ENCODE data around the gene EGF.
"Not testable (repeated sequence)": the region's sequence is repeated elsewhere in the genome, so short reads cannot be mapped to it uniquely, and the experiment has no call there.

Gene EGF

DNA sequence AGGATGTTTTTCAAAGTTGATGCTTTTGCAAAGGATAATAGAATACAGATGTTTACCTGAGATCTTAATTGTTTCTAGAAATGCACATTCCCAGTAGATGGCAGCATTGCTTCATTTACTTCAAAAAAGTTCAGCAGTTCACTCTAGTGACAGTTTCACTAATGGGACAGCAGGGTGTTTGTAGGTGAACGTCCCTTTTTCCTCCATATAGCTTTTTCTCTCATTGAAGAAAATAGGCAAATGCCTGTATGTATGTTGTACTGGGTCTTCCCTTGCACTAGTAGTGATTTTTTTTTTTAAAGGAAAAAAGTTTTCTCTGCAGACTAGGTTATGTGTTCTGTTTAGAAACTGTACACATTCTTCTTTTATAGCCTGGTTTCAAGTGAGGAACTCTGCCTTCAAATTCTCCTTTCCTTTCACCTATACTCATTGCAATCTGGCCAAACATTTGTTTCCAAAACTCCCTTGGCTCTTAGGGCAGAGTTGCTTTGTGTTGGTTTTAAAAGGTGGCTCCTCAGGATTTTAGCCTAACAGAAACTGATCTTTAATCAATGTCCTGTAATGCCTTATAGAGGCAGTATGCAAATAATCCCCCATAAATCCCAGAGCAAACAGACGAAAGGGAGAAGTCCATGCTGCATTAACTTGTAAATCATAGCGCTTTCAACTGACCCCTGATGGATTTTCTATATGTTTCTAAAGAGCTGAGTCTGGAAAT is 86.3 kb downstream of the EGF start:
- no peak for DNase-seq

DNA sequence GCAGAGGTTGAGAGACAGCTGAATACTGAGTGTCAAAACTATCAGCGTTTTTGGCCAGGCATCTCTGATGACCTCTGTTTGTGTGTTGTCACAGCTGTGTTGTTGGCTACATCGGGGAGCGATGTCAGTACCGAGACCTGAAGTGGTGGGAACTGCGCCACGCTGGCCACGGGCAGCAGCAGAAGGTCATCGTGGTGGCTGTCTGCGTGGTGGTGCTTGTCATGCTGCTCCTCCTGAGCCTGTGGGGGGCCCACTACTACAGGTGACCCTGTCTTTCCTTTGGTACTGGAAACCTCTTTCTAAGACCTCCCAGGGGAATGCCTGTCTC is 86.9 kb downstream of the EGF start:
- DNase-seq = no peak

- no peak for DNase-seq
These were observed 89.6 kb downstream of the EGF start for GRCh38 chr4:110002326-110002725.

- no peak for DNase-seq
These were observed 90.9 kb downstream of the EGF start for GRCh38 chr4:110003401-110004187.

GRCh38 chr4:110004556-110004955 is 91.9 kb downstream of the EGF start:
- no peak for DNase-seq

DNA sequence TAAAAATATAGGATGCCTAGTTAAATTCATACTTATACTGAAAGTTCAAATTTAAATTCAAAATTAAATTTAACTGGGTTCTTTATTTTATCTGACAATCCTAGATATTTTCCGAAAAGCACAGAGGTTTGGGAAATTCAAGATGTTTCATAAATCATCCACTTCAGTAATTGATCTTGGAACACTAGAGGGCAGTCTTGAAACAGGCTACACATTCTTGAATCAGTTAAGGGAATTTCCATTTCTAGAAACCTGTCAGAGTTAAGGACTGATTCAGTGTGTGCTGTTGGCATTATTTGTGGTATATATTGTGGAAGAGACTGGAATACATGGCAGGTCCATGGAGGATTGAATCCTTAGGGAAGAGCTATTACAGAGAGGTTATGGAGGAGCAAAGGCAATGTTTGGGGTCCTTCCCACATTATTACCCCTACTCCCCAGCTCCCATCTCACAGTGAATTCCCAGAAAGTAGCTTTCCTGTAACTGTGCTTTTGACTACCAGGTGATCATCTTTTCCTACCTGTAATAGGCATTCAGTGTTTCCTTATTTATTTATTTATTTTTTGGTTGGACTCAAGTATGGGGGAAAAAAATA is 92.9 kb downstream of the EGF start:
- no peak for DNase-seq

- no peak for DNase-seq
These were observed 94.5 kb downstream of the EGF start for GRCh38 chr4:110007217-110007616.

- DNase-seq = no peak
These were observed 95.9 kb downstream of the EGF start for GRCh38 chr4:110008540-110008939.

DNA sequence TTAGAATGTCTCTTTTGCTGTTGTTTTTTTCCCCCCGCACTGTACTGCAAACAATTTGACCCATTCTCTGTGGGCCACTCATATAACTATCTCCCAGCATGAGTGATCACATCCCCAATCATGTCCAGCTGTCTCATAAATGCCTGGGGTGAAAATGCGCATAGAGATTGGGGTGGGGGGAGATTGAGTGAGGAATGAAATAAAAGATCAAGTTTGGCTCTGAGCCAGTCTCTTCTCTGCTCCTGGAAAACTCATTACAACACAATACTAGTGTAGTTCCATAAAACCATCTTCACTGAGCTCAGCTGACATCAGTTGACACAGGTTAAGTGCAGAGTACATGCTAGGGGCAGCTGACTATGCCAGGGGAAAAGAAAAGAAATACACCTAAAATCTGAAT is 96.9 kb downstream of the EGF start:
- no peak for DNase-seq

- no peak for DNase-seq
These were observed 98.1 kb downstream of the EGF start for GRCh38 chr4:110010797-110011196.

- DNase-seq = no peak
These were observed 100.2 kb downstream of the EGF start for GRCh38 chr4:110012917-110013316.

DNA sequence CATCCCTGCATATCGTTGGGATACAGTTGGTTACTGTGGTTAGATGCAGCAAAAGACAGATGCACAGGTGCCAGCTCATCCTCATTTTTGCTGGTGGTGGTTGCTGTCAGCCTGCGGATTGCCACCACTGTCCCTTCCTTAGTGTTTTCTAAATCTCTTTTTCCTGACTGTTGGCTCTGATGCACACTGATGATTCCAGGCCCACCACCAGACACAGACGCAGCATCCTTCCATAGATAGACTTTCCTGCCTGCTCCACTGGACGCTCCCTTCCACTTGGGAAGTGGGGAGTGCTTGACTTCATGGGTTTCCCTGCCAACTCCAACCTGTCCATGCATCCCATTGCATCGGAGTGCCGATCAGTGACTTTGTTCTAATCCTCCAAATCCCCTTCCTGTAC is 101.5 kb downstream of the EGF start:
- no peak for DNase-seq

DNA sequence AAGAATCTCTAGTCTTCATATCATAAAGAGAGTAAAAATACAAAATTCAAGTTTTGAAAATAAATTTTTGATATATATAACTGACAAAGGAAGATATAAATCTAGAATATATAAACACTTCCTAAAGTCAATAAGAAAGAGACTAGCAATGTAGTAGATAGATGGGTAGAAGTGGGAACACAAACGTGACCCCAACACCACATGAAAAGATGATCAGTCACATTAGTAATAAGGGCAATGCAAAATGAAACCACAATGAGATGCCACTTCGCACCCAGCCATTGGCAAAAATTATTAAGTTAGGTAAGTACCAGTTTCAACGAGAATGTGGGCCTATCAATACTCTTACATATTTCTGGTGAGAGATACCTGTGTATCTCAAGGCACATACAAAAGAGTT is 106.5 kb downstream of the EGF start:
- DNase-seq = no peak

- DNase-seq = no peak
These were observed 107.5 kb downstream of the EGF start for GRCh38 chr4:110020139-110020538.

DNA sequence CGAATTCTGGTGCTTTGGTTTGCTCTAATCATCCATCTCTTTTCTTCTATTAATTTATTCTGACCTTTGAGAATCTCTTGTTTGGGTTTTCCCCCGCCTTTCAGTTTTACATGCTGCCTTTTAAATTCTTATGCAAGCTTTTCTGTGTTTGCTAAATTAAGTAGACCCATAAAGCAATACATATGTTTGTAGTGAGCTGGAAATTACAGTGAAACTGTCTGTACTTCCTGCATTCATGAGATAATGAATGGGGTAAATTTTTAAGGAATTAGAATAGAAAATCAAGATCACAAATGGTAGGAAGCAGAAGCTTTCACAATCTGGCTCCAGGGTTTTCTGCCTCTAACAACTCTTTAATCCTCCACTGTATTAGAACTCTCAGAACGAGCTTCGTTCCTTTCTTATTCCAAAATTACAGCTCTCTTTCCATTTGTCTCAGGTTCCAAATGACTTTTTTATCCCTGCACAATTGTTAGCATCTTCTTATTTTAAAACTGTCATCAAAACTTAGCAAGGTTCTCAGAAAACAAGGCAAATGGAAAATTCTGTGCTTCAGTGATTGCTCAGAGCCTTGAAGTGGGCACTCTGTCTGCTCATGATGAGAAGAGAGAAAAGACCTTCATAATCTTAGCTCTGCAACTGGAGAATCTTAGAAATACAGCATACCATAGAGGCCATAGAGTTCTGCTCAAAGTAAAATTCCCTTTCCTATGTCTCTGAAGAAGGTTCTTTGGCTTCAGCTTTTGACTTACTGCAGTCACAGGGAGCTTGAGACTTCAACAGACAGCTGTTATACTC is 108.2 kb downstream of the EGF start:
- DNase-seq = no peak

DNA sequence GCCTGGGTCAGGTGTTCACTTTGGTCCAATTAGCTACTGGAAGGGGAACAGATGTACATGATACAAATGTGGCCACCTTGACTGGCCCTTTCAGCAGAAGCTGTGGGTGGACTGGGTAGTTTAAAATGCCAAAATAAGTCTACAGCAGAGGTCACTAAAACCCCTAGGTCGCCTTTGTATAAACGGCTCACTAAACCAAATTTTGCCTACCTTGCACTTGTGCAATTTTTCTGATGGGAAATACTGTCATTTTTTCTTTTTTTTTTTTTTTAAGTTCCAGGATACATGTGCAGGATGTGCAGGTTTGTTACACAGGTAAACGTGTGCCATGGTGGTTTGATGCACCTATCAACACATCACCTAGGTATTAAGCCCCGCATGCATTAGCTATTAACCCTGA is 109.8 kb downstream of the EGF start:
- DNase-seq = no peak

DNA sequence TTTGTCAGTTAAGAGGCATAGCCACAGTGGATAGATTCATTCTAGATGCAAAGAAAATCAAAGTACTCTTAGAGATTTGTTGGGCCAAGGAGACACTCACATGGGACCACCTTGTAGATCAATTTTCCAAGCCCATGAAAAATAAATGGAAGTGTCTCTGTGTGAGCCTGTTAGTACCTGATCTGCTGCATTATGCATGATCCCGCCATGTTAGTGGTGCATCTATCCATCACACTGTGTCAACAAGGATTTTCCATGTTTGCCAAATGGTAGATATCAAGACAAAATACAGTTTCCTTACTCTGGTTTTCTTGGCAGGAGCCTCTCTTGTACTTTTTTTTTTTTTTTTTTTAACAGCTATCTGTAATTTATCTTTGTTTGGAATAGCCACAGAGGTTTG is 112.4 kb downstream of the EGF start:
- DNase-seq = no peak

DNA sequence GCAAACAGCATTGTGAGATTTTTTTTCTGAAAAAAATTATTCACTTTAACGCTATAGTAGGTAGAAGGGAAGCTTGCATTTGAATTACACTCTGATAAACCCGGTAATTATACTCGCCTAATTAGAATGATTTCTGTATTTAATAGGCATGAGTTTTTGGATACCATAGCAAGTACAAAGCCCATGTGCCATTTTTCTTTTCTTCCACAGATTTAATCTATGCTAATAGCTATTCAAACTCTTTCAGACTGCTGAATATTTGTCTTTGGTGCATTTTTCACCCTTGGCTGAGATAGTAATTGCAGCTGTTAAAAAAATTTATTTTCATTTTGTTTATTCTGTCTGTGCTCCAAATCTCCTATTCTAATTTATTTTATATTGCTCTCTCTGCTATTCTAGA is 113.0 kb downstream of the EGF start:
- DNase-seq = no peak

DNA sequence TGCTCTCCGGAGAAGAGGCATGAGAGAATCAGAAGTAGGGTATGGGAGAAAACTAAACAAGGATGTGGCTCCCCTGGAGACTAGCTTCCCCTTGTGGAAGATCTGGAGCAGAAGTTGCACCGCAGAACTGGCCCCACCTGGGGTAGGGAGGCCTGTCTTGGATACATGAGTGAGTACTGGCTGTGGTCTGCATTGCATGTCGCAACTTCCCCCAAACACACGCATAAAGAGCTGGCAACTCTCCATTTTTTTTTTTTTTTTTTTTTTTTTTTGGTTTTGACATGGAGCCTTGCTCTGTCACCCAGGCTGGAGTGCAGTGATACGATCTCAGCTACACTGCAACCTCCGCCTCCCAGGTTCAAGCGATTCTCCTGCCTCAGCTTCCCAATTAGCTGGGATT is 119.9 kb downstream of the EGF start:
- DNase-seq = no peak

- no peak for DNase-seq
These were observed 120.8 kb downstream of the EGF start for GRCh38 chr4:110033355-110034025.

DNA sequence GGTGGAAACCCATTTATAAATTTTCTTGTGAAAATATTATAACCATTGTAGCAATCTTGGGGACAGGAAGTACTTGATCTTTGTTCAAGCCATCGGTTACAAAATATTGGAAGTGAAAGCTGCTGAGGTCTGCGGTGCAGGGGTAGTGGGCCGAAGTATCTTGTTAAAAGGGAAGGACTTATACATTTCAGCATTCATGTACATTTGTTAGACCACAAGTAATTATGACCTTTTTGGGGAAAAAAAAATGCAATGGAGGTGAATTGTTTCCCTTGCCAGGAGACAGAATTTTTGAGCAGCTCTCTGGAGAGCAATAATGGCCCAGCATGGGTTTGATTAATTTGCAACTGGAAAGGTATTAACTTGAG is 121.3 kb downstream of the EGF start:
- DNase-seq = peak; percentile 34

DNA sequence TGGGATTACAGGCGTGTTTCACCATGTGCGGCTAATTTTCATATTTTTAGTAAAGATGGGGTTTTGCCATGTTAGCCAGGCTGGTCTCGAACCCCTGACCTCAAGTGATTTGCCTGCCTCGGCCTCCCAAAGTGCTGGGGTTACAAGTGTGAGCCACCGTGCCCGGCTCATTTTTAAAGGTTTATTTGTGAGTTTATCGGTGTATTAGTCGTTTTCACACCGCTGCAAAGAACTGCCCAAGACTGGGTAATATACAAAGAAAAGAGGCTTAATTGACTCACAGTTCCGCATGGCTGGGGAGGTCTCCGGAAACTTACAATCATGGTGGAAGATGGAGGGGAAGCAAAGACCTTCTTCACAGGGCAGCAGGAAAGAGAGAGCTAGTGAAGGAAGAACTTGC is 126.5 kb downstream of the EGF start:
- DNase-seq = not testable (repeated sequence)

- DNase-seq = no peak
These were observed 129.1 kb downstream of the EGF start for GRCh38 chr4:110041735-110042134.

Data from left hindlimb (tissue), 1 donor.